AG09309 (cell line): Measurements from ENCODE around the gene PIGU.
"Not testable (repeated sequence)": the region's sequence is repeated elsewhere in the genome, so short reads cannot be mapped to it uniquely, and the experiment has no call there.

Source experiments
- DNase-seq: peaks from one replicate; pipeline ENCODE4 v3.0.0-alpha.2; 2010; ENCODE audit warnings: low read depth
- H3K4me3 ChIP-seq: 2 replicates; pipeline ENCODE4 v1.5.1; 2011; ENCODE audit warnings: mild to moderate bottlenecking, low read depth, low read length, moderate library complexity; ENCODE audit not compliant: control insufficient read depth
- TF ChIP-seq, protein P1 (sequence below): IDR thresholded peaks from 2 replicates; pipeline ENCODE4 v1.5.1; 2011; ENCODE audit warnings: mild to moderate bottlenecking, low read depth, low read length, inconsistent platforms; ENCODE audit not compliant: insufficient read depth, control insufficient read depth; ENCODE audit errors: missing control alignments

PIGU gene

DNA sequence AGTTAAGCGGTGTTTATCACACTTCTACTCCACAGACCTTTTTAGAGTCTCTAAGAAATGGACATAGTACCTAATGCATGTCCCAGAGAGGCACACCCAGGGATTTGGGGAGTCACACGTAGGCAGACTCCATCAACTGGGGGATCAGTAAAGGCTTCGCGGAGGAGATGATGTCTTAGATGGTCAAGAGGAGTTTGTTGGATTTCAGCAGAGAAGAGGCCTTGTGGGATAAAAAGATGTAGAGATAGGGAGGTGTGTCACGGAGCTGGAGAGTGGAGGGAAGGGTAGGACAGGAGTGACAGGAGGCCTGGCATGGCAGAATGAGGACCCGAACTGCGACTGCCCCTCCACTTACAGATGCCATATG, 151.6 kb downstream of the PIGU start:
- TF ChIP-seq, protein P1, sequence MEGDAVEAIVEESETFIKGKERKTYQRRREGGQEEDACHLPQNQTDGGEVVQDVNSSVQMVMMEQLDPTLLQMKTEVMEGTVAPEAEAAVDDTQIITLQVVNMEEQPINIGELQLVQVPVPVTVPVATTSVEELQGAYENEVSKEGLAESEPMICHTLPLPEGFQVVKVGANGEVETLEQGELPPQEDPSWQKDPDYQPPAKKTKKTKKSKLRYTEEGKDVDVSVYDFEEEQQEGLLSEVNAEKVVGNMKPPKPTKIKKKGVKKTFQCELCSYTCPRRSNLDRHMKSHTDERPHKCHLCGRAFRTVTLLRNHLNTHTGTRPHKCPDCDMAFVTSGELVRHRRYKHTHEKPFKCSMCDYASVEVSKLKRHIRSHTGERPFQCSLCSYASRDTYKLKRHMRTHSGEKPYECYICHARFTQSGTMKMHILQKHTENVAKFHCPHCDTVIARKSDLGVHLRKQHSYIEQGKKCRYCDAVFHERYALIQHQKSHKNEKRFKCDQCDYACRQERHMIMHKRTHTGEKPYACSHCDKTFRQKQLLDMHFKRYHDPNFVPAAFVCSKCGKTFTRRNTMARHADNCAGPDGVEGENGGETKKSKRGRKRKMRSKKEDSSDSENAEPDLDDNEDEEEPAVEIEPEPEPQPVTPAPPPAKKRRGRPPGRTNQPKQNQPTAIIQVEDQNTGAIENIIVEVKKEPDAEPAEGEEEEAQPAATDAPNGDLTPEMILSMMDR, result no peak
- DNase-seq, result no peak
- H3K4me3 ChIP-seq, result no peak overlapping the region

DNA sequence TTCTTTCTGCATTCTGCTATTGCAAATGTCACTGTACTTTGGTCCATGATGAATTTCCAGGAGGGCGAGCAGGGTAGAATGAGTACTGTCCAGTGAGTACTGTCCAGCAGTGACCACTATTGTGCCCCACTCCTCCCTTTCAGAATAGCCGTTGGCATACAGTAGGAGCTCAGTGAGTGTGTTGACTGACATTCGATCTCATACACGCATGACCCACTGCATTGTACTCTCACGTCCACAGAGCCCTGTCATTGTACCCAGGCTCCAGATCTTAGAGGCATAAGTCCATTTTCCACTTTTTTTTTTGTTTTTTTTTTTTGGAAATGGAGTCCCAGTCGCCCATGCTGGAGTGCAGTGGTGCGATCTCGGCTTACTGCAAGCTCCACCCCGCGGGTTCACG, 152.5 kb downstream of the PIGU start:
- TF ChIP-seq, protein P1, result no peak
- DNase-seq, result no peak
- no peak overlapping the region for H3K4me3 ChIP-seq

DNA sequence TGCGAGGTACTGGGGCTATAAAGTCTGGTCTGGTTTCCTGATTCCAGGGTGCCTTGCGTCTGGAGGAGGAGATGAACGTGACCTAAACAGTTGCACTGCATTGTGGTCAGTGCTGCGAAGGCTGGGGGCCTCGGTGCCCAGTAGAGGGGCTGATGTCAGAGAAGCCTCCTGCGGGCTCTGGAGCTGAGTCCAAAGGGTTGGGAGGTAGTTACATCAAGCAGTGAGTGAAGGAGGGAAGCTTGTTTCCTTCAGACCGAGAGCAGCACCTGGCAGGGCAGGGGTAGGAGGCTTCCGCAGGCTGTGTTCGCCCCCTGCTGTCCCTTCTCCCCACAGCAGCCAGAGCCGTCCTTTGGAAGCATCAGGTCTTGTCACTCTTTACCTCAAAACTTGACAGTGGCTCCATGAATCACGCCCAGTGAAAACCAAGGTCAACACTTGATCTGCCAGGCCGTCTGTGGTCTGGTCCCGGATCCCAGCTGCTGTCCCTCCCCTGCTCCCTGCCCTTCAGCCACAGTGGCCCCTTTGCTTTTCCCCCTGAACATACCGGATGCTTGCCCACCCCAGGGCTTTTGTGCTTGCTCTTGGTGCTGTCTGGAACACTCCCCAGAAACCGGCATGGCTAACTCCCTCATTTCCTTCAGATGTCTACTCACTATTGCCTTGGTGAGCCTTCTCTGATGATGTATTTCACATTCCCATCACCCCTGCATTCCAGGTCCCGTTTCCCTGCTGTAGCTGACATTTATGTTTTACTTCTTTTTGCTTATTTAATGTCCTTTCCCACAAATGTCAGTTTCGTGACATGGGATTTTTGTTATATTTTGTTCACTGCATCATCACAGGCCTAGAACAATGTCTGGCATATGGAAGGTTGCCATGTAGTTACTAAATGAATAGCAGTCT, 153.7 kb downstream of the PIGU start:
- DNase-seq, result peak; percentile 42
- H3K4me3 ChIP-seq, result no peak overlapping the region
- TF ChIP-seq, protein P1, result peak; percentile 56

DNA sequence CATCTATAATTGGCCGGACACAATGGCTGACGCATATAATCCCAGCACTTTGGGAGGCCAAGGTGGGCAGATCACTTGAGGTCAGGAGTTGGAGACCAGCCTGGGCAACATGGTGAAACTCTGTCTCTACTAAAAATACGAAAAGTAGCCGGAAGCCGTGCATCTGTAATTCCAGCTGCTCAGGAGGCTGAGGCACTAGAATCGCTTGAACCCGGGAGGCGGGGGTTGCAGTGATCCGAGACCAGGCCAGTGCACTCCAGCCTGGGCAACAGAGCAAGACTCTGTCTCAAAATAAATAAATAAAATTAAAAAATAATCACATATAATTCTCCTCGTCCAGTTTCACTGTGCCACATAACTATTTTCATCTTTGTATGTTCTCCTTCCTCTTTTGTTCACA, 157.1 kb downstream of the PIGU start:
- not testable (repeated sequence) for DNase-seq, H3K4me3 ChIP-seq

DNA sequence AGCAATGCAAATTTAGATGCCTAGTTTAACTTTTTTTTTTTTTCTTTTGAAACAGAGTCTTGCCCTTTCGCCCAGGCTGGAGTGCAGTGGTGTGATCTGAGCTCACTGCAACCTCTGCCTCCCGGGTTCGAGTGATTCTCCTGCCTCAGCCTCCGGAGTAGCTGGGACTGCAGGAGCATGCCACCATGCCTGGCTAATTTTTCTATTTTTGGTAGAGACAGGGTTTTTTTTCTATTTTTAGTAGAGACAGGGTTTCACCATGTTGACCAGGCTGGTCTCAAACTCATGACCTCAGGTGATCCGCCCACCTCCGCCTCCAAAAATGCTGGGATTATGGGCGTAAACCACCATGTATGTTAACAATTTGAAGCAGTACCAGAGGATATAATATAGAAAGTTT, 158.0 kb downstream of the PIGU start:
- DNase-seq, H3K4me3 ChIP-seq: not testable (repeated sequence)

DNA sequence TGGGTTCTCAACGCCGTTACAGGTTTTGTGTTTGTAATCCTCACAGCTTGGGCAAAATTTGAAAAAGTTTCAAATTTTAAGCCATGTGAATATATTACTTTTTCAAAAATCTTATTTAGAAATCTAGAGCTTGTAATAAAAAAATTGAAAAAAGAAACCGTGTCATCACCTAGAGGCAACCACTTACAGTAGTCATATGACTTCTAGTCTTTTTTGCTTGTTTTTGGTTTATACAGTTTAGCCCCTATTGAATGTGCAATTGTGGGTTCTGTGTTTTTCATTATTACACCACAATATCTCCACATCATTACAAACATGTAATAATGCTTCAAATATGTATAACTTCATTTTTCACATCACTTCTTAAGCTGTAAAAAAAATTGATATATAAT, 159.8 kb downstream of the PIGU start:
- TF ChIP-seq, protein P1, result no peak
- peak overlapping the region; percentile 71 for H3K4me3 ChIP-seq
- no peak for DNase-seq

DNA sequence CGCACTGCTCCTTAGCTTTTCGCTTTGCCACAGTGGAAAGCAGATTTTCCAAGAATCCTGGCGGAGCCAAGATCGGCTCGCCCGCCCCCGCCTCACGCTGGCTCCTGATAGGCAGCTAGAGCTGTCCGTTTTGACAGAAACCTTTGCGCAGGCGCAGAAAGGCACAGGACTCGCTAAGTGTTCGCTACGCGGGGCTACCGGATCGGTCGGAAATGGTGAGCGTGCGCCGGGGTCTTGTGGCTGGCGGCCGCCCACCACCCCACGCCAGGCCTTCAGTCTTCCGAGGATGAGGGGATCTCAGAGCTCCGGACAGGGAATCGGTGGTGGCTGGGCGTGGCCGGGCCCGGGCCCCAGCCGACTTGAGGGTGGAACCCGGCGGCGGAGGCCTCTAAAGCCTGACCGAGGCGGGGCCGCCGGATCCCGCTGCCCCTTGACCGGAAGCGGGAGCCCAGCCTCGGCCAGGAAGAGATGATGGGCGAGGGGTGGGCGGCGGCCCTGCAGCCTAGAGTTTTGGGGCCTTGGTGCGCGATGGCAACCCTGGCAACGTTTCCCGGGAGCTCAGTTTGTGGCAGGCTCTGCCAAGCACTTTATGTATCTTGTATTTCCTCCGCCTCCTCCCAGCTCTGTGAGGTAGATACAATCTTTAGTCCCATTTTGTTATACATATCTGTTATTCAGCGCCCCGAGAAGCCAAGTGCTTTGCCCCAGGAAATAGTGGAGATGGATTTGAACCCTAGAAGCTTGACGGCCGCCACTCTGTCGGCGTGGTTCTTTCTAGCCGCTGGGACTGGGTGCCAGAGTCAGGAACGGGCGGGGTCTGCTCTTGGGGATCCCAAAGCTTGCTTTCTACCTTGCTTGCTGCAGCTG, 160.4 kb downstream of the PIGU start, which contains the start of gene DYNLRB1:
Gene DYNLRB1 (plus strand): TSS at position 176 of the 867 bp plus-strand sequence. CDS start 37 bp downstream, at position 213.
- H3K4me3 ChIP-seq, result peak within 1 kb of the TSS; percentile 71
- TF ChIP-seq, protein P1, result no peak
- DNase-seq, result peak; percentile 89
